ENCODE data around the gene TMSB4X.

The TMSB4X gene

GRCh38 chrX:12996934-12997435 is 22.1 kb downstream of the TMSB4X start:
- TF ChIP-seq CTCF (IDR thresholded peaks at IDR 0.05; ENCODE audit: low read depth, low read length) = no peak
- H3K4me3 ChIP-seq (ENCODE audit: low read depth, low read length) = no peak overlapping the region
- DNase-seq (ENCODE audit: low read depth, low spot score) = no peak
- in situ Hi-C loops (cut with HindIII; ENCODE audit: low sequenced_read_pairs) = no loop called here

GRCh38 chrX:12997906-12998687 is 23.2 kb downstream of the TMSB4X start:
- no peak for DNase-seq (ENCODE audit: low read depth, low spot score)
- in situ Hi-C loops (cut with HindIII; ENCODE audit: low sequenced_read_pairs) = no loop called here
- no peak overlapping the region for H3K4me3 ChIP-seq (ENCODE audit: low read depth, low read length)
- TF ChIP-seq CTCF (IDR thresholded peaks at IDR 0.05; ENCODE audit: low read depth, low read length) = no peak

DNA sequence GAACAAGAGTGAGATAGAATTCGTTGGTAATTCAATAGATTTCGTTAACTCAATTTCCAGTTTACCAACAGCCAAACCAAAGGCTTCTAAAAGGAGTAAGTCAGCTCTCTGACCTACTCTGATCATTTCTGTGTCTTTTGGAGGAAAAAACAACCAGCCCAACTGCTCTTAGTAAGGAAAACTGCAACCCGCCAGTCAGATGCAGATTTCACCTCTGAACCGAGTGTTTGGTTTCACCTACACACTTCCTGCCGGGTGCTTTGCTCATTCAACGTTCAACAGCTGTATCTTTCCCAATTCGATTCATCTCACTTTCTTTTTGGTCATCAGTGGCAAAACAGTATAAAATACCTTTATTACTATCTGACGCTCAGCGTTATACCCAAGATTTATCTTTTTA is 24.5 kb downstream of the TMSB4X start:
- in situ Hi-C loops (cut with HindIII; ENCODE audit: low sequenced_read_pairs) = no loop called here
- H3K4me3 ChIP-seq (ENCODE audit: low read depth, low read length) = no peak overlapping the region
- no peak for DNase-seq (ENCODE audit: low read depth, low spot score)
- no peak for TF ChIP-seq CTCF (IDR thresholded peaks at IDR 0.05; ENCODE audit: low read depth, low read length)

DNA sequence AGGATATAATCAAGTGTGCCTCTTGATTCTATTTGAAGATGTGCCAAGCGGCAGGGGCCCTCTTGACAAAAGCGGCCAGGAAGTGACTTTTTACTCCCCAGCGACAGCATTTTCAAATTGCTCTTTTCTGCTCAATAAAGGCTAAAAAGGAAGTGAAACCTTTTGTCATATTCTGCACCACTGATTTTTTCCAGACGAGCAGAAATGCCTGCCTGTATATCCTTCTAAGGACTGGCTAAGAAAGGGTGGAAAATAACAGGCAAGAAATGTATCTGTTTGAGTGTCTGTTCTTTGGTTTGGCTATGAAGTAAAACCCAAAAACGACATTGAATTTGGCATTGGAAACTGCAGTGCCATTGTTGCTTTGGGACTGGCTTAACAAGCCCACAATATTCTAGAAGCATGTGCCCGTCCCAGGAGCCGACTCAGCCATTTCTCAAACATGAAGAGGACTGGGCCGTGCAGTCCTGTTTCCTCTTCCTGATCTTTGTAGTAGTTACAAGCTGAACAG is 25.4 kb downstream of the TMSB4X start:
- no peak overlapping the region for H3K4me3 ChIP-seq (ENCODE audit: low read depth, low read length)
- TF ChIP-seq CTCF (IDR thresholded peaks at IDR 0.05; ENCODE audit: low read depth, low read length) = no peak
- DNase-seq (ENCODE audit: low read depth, low spot score) = no peak

DNA sequence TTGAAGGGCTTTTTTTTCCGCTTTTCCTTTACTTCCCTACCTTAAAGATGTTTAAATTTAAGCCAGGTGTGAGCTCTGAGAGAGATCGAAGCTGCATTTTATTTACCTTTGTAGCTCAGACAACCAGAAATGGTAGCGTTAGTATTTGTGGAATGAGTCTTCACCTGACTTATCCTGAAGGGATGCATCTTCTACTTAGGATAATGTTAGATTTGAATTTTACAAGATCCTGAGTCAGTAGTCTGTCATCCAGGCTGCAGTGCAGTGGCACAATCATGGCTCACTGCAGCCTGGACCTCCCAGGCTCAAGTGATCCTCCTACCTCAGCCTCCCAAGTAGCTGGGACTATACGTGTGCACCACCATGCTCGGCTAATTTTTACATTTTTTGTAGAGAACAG is 26.2 kb downstream of the TMSB4X start:
- TF ChIP-seq CTCF (IDR thresholded peaks at IDR 0.05; ENCODE audit: low read depth, low read length) = no peak
- no peak for DNase-seq (ENCODE audit: low read depth, low spot score)
- in situ Hi-C loops (cut with HindIII; ENCODE audit: low sequenced_read_pairs) = no loop called here
- H3K4me3 ChIP-seq (ENCODE audit: low read depth, low read length) = no peak overlapping the region

More for the DNA sequence above, 25.4 kb downstream of the TMSB4X start:
- in situ Hi-C loops (cut with HindIII; ENCODE audit: low sequenced_read_pairs) = no loop called here

DNA sequence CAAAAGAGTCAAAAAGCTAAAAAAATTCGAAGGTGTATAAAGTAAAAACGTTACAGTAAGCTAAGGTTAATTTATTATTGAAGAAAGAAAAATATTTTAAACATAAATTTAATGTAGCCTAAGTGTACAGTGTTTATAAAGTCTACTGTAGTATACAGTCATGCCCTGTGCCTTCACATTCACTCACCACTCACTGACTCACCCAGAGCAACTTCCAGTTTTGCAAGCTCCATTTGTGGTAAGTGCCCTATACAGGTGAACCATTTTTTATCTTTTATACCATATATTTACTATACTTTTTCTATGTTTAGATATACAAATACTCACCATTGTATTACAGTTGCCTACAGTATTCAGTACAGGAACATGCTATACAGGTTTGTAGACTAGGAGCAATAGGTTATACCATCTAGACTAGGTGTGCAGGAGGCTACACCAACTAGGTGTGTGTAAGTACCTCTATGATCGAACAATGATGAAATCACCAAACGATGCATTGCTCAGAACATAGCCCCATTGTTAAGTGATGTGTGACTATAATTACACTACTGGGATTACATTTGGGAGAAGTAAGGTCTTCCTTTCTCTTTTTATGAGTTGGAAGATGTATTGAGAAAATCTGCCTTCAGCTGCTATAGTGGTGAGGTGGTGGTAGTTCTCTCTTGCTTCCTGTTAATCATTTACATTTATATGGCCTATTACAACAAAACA is 27.2 kb downstream of the TMSB4X start:
- no peak for TF ChIP-seq CTCF (IDR thresholded peaks at IDR 0.05; ENCODE audit: low read depth, low read length)
- DNase-seq (ENCODE audit: low read depth, low spot score) = no peak
- in situ Hi-C loops (cut with HindIII; ENCODE audit: low sequenced_read_pairs) = no loop called here
- H3K4me3 ChIP-seq (ENCODE audit: low read depth, low read length) = no peak overlapping the region
